BLaER1 treated with 17β-estradiol and CSF1 and Interleukin-3, amounts not matched to agents 10 nM and 100 nM (cell line): ENCODE measurements around the gene PPP3CB.

Source experiments
- H3K27ac ChIP-seq, 11 experiments: shearing (Covaris generic); formaldehyde crosslinking; 2 replicates each; pipeline ENCODE4 v1.8.1; 2022
- H3K27me3 ChIP-seq, 11 experiments: shearing (Covaris generic); formaldehyde crosslinking; 2 replicates each; pipeline ENCODE4 v1.8.1; 2022
- H3K36me3 ChIP-seq, 11 experiments: shearing (Covaris generic); formaldehyde crosslinking; 2 replicates each; pipeline ENCODE4 v1.8.1; 2022
- H3K4me1 ChIP-seq, 10 experiments: shearing (Covaris generic); formaldehyde crosslinking; 2 replicates each; pipeline ENCODE4 v1.8.1; 2022
- H3K4me2 ChIP-seq, 11 experiments: shearing (Covaris generic); formaldehyde crosslinking; 2 replicates each; pipeline ENCODE4 v1.8.1; 2022
- H3K4me3 ChIP-seq, 10 experiments: shearing (Covaris generic); formaldehyde crosslinking; 2 replicates each; pipeline ENCODE4 v1.8.1; 2022
- H3K9ac ChIP-seq, 11 experiments: shearing (Covaris generic); formaldehyde crosslinking; 2 replicates each; pipeline ENCODE4 v1.8.1; 2022
- H3K9me3 ChIP-seq, 11 experiments: shearing (Covaris generic); formaldehyde crosslinking; replicated peaks in 1 of 11; 2 replicates each; pipeline ENCODE4 v1.8.1; 2022
- H4K20me1 ChIP-seq, 11 experiments: shearing (Covaris generic); formaldehyde crosslinking; 2 replicates each; pipeline ENCODE4 v1.8.1; 2022
- Cebpa-rat ChIP-seq, 11 experiments: shearing (Covaris generic); IDR thresholded peaks; 2 replicates each; pipeline ENCODE4 v1.8.1; 2022

PPP3CB gene

GRCh38 chr10:73495884-73496674, at the start of gene PPP3CB:
PPP3CB (minus strand) TSS chr10:73496024; CDS start chr10:73495889, 135 bp downstream.
- H3K27ac ChIP-seq: peak within 1 kb of the TSS; percentile 87 to 96 (median 92)
- 0 out of 22 replicates have a peak, but pooled peaks cover 0 to 3% (median 0%) of the 10 kb centered on the region in 11 experiments for H3K9me3 ChIP-seq
- peak within 1 kb of the TSS; percentile 75 to 92 (median 86) for H3K4me3 ChIP-seq
- TF ChIP-seq Cebpa-rat (IDR thresholded peaks at IDR 0.05): no peak
- H3K4me2 ChIP-seq: peak within 1 kb of the TSS; percentile 88 to 98 (median 93)
- H3K27me3 ChIP-seq: no peaks in the 10 kb centered on the region
- H3K4me1 ChIP-seq: peaks cover 32 to 53% (median 40%) of the 10 kb centered on the region in 10 experiments
- peaks cover 0 to 43% (median 34%) of the 10 kb centered on the region in 11 experiments; a peak in 15 of 22 replicates for H4K20me1 ChIP-seq
- H3K36me3 ChIP-seq: peaks cover 0 to 48% (median 31%) of the 10 kb centered on the region in 11 experiments; a peak in 15 of 22 replicates
- H3K9ac ChIP-seq: peak within 1 kb of the TSS; percentile 86 to 97 (median 94)

GRCh38 chr10:73545357-73545756, 49.5 kb upstream of the PPP3CB start:
- H3K4me2 ChIP-seq: no peak overlapping the region
- H3K4me3 ChIP-seq: no peak overlapping the region
- H3K36me3 ChIP-seq: peaks cover 0 to 19% (median 10%) of the 10 kb centered on the region in 11 experiments; a peak in 9 of 22 replicates
- no peak for TF ChIP-seq Cebpa-rat (IDR thresholded peaks at IDR 0.05)
- H3K27me3 ChIP-seq: no peaks in the 10 kb centered on the region
- no peaks in the 10 kb centered on the region for H4K20me1 ChIP-seq
- no peak overlapping the region for H3K27ac ChIP-seq
- H3K9ac ChIP-seq: no peak overlapping the region
- H3K4me1 ChIP-seq: no peaks in the 10 kb centered on the region
- H3K9me3 ChIP-seq: peaks cover 0 to 8% (median 0%) of the 10 kb centered on the region in 11 experiments; a peak in 5 of 22 replicates

GRCh38 chr10:73537709-73538108, 41.9 kb upstream of the PPP3CB start:
- no peak overlapping the region for H3K27ac ChIP-seq
- no peaks in the 10 kb centered on the region for H3K4me1 ChIP-seq
- H3K27me3 ChIP-seq: no peaks in the 10 kb centered on the region
- H3K9ac ChIP-seq: no peak overlapping the region
- no peaks in the 10 kb centered on the region for H4K20me1 ChIP-seq
- no peak for TF ChIP-seq Cebpa-rat (IDR thresholded peaks at IDR 0.05)
- no peak overlapping the region for H3K4me3 ChIP-seq
- H3K36me3 ChIP-seq: peaks cover 0 to 46% (median 17%) of the 10 kb centered on the region in 11 experiments; a peak in 11 of 22 replicates
- H3K4me2 ChIP-seq: no peak overlapping the region
- H3K9me3 ChIP-seq: no peaks in the 10 kb centered on the region

DNA sequence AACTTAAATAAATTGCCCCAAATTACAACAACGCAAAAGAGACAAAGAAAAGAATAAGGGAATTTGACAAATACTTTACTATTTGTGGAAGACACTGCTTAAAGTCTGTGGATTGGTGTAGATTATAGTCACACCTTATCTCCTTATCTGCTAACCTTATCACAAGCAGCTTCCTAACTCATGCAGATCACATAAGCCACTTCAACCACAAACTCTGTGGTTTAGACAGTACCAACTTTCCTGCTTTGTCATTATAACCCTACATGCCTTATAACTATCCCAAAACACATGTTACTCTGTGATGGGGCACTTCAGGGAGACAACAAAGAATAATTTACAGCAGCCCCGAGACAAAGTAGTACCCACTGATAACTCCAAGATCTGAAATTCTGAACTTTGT, 41.5 kb upstream of the PPP3CB start:
- no peak for TF ChIP-seq Cebpa-rat (IDR thresholded peaks at IDR 0.05)
- Histone ChIP-seq H3K4me2 (no peak overlapping the region), H3K4me1 (no peaks in the 10 kb centered on the region), H3K27ac (no peak overlapping the region), H3K36me3 (peaks cover 0 to 46% (median 14%) of the 10 kb centered on the region in 11 experiments; a peak in 11 of 22 replicates), H3K4me3 (no peak overlapping the region), H3K9me3 (no peaks in the 10 kb centered on the region), H4K20me1 (no peaks in the 10 kb centered on the region), H3K9ac (no peak overlapping the region), H3K27me3 (no peaks in the 10 kb centered on the region)

- Histone ChIP-seq H3K4me3 (no peak overlapping the region), H3K9me3 (no peaks in the 10 kb centered on the region), H3K27me3 (no peaks in the 10 kb centered on the region), H3K27ac (no peak overlapping the region), H3K4me2 (no peak overlapping the region), H4K20me1 (no peaks in the 10 kb centered on the region), H3K36me3 (peaks cover 0 to 31% (median 9%) of the 10 kb centered on the region in 11 experiments; a peak in 8 of 22 replicates), H3K9ac (no peak overlapping the region), H3K4me1 (no peaks in the 10 kb centered on the region)
- no peak for TF ChIP-seq Cebpa-rat (IDR thresholded peaks at IDR 0.05)
These were observed 39.0 kb upstream of the PPP3CB start for GRCh38 chr10:73534857-73535256.

GRCh38 chr10:73529089-73529832, 33.4 kb upstream of the PPP3CB start:
- no peak overlapping the region for H3K27ac ChIP-seq
- H3K4me2 ChIP-seq: no peak overlapping the region
- no peak overlapping the region for H3K9ac ChIP-seq
- peaks cover 0 to 32% (median 3%) of the 10 kb centered on the region in 11 experiments; a peak in 7 of 22 replicates for H3K36me3 ChIP-seq
- H3K4me3 ChIP-seq: no peak overlapping the region
- no peaks in the 10 kb centered on the region for H3K27me3 ChIP-seq
- H4K20me1 ChIP-seq: no peaks in the 10 kb centered on the region
- H3K4me1 ChIP-seq: no peaks in the 10 kb centered on the region
- TF ChIP-seq Cebpa-rat (IDR thresholded peaks at IDR 0.05): no peak
- no peaks in the 10 kb centered on the region for H3K9me3 ChIP-seq

DNA sequence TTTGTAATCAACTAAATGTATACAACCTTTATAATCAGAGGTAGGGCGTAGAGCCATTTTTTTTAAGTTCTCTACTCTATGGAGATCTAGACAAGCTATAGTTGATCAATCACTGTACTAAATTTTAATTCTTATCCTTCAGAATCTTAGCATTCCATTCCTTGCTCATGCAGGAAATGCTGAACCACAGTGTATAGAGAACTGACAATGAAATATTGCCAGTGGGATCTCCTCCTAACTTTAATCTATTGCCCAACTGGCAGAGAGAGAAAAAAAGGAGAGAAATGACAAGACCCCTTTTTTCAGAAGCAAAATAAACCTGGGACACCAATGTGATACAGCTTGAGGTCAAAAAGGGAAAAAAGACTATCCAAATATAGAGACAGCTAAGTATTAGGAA, 26.4 kb upstream of the PPP3CB start:
- no peaks in the 10 kb centered on the region for H3K9me3 ChIP-seq
- no peak overlapping the region for H3K4me2 ChIP-seq
- no peak overlapping the region for H3K9ac ChIP-seq
- no peak overlapping the region for H3K4me3 ChIP-seq
- no peaks in the 10 kb centered on the region for H4K20me1 ChIP-seq
- H3K27ac ChIP-seq: no peak overlapping the region
- peaks cover 13 to 70% (median 25%) of the 10 kb centered on the region in 11 experiments for H3K36me3 ChIP-seq
- no peak for TF ChIP-seq Cebpa-rat (IDR thresholded peaks at IDR 0.05)
- no peaks in the 10 kb centered on the region for H3K27me3 ChIP-seq
- peaks cover 0 to 2% (median 0%) of the 10 kb centered on the region in 10 experiments; a peak in 1 of 20 replicates for H3K4me1 ChIP-seq

DNA sequence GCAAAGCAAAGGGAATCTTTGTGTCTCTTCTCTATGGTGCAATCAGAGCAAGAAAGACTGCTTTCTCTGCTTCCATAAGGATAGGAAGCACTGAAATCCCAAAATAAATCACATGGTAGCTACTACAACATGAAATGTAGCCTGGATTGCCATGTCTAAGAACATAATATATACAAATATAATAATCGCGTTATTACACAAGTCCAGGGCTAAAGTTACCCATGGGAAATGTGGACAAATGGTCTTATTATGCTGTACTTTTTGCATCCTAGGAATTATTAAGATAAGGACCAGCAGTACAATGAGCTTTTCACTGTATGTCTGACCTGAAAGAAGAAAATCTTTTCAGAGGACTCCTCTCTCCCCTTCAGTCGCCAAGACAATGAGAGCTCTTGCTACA, 23.5 kb upstream of the PPP3CB start:
- Histone ChIP-seq H3K9ac (no peak overlapping the region), H3K36me3 (peaks cover 16 to 69% (median 37%) of the 10 kb centered on the region in 11 experiments; a peak in 21 of 22 replicates), H3K9me3 (no peaks in the 10 kb centered on the region), H3K4me1 (peaks cover 0 to 5% (median 0%) of the 10 kb centered on the region in 10 experiments; a peak in 1 of 20 replicates), H3K4me3 (no peak overlapping the region), H3K27ac (no peak overlapping the region), H3K4me2 (no peak overlapping the region), H3K27me3 (no peaks in the 10 kb centered on the region), H4K20me1 (no peaks in the 10 kb centered on the region)
- TF ChIP-seq Cebpa-rat (IDR thresholded peaks at IDR 0.05): no peak
